MG63 (cell line): ENCODE data around the gene SYT1. TPM values are rescaled to one million over a fixed set of nuclear protein-coding genes. Genes with fewer than 3 reads are reported as not detected.

Experiments
- DNase-seq: peaks from one replicate; pipeline ENCODE4 v3.0.0-alpha.2; 2020
- H3K27me3 ChIP-seq: fragments of 250-450 bp; sonication (Bioruptor Pico); 2 replicates; pipeline ENCODE4 v1.5.1; 2020; ENCODE audit warnings: mild to moderate bottlenecking, moderate library complexity
- H3K36me3 ChIP-seq: fragments of 250-450 bp; sonication (Bioruptor Pico); 2 replicates; pipeline ENCODE4 v1.5.1; 2020; ENCODE audit warnings: mild to moderate bottlenecking, moderate library complexity
- H3K4me3 ChIP-seq: fragments of 250-450 bp; sonication (Bioruptor Pico); 2 replicates; pipeline ENCODE4 v1.5.1; 2020; ENCODE audit warnings: mild to moderate bottlenecking, moderate library complexity
- H3K9me3 ChIP-seq: fragments of 250-450 bp; sonication (Bioruptor Pico); 2 replicates; pipeline ENCODE4 v1.5.1; 2020; ENCODE audit warnings: mild to moderate bottlenecking, moderate library complexity
- total RNA-seq: library from RNA; depleted of rRNA; stranded (reverse); fragments of >200 nt; shearing (Covaris generic); gene quantifications from 2 replicates; pipeline ENCODE4 v1.2.3, GENCODE V29; 2014; ENCODE audit warnings: low replicate concordance

Gene SYT1
- total RNA-seq, 1 experiment from 2014 or later: not detected

DNA sequence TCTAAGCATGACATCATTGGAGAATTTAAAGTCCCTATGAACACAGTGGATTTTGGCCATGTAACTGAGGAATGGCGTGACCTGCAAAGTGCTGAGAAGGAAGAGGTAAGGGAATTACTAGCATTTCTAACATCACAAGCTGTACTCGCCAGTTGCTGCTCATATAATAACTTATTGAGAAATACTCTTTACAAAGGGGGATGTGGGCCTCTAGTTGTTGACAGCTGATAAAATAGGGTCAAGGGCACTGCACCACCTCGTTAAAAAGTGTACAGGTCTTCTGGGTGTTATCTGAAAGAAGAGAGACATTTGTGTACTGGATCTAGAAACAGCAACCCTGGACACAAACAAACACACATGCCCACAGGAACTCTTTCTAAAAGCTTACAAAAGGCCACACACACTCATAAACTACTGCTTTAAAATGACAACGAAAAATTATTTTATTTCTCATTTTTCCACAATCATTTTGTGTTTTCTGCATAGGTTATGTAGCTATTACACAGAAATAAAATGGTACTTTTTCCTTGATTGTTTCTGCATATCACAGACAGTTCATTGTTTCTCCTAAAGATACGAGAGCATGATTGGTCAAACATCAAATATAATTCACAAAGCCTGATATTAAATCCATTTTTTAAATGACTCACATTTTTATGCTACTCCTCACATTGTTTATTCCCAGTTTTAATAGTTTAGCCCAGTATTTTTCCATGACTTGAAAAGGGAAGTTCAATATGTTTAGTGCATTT lies 435.0 kb downstream of the SYT1 start:
- Histone ChIP-seq H3K36me3 (no peaks in the 10 kb centered on the region), H3K9me3 (no peaks in the 10 kb centered on the region), H3K27me3 (no peaks in the 10 kb centered on the region), H3K4me3 (no peak overlapping the region)
- no peak for DNase-seq

DNA sequence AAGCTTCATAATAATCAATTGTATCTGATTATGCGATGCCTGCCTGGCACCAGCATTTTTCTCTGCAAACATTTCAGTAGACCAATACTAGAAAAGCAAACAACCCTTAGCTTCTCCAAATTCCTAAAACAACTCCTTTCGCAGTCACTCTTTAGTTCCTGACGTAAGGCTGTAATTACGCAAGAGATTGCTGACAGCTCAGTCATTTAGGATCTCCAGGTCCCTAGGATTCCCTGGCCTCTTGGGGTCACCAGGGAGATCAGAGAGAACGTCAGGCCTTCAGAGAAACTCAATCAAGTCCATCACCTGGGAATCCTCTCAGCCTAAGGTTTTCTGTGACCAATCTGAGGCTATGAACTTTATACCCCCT lies 435.6 kb downstream of the SYT1 start:
- Histone ChIP-seq H3K36me3 (no peaks in the 10 kb centered on the region), H3K9me3 (no peaks in the 10 kb centered on the region), H3K4me3 (no peak overlapping the region), H3K27me3 (no peaks in the 10 kb centered on the region)
- DNase-seq: no peak

DNA sequence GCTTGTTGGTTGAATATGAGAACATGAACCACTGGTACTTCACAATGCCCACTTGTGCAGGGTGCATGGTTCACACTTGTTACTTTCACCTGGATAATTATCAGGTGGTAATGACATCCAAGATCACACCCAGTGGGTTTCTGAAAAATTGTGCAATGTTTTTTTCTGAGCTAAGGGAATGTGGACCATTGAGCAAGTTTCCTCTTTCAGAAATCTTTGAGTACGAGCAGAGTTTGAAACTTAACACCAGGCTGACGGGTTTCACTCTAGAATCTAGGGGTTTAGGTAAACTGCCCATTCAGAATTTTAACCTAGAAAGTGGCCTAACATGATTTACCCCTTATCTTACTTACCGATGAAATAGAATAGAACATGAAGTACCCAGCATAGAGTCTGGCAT lies 436.6 kb downstream of the SYT1 start:
- Histone ChIP-seq H3K9me3 (no peaks in the 10 kb centered on the region), H3K4me3 (no peak overlapping the region), H3K27me3 (no peaks in the 10 kb centered on the region), H3K36me3 (no peaks in the 10 kb centered on the region)
- no peak for DNase-seq

DNA sequence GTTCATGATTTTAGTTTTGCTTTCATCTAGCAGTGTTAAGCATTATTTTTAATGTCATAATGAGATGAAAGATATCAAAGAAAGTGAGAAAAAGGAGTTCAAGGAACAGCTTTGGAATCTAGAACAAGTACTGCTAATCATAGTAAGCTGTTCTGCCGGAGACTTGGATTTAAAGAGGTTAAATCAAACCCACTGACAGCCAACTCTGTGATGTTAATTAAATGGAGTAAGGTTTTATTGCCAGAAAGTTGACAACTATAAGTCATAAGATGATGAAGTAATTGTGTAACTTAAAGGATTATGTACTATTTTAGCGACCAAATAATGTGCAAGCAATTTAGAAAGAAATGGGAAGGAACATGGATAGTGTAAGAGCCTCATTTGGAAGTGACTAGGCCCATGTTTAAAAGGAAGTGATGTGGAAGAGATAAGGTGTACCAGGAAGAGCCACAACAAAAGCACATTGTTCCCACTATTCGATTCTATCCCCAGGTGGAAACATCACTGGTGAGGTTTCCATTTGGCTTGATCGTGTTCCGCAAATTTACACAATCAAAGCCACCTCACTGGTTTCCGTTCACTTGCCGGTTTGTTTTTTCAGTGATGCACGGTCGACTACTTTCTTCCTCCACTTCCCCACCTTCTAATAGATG lies 437.7 kb downstream of the SYT1 start:
- no peaks in the 10 kb centered on the region for H3K27me3 ChIP-seq
- H3K9me3 ChIP-seq: no peaks in the 10 kb centered on the region
- H3K36me3 ChIP-seq: no peaks in the 10 kb centered on the region

DNA sequence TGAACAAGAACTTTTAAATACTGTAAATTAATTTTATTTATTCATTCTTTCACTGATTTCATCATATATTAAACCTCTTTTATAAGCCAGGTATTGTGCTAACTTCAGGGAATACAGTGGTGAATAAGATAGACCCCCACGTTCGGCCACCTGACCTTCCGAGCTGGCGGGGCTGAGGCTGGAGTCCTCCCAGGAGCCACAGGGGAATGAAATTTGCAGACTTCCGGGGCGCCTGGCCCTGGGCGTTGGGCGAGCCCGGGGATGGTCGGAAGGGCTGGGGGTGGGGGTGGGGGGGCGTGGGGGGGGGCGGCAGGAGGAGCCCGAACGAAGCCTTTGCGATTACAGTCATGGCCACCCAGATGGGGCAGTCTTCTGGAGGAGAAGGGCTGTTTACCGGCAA lies 442.8 kb downstream of the SYT1 start:
- H3K36me3 ChIP-seq: no peaks in the 10 kb centered on the region
- DNase-seq: no peak
- H3K4me3 ChIP-seq: no peak overlapping the region
- no peaks in the 10 kb centered on the region for H3K27me3 ChIP-seq
- H3K9me3 ChIP-seq: no peaks in the 10 kb centered on the region

More for the DNA sequence above, 437.7 kb downstream of the SYT1 start:
- DNase-seq: no peak
- no peak overlapping the region for H3K4me3 ChIP-seq

DNA sequence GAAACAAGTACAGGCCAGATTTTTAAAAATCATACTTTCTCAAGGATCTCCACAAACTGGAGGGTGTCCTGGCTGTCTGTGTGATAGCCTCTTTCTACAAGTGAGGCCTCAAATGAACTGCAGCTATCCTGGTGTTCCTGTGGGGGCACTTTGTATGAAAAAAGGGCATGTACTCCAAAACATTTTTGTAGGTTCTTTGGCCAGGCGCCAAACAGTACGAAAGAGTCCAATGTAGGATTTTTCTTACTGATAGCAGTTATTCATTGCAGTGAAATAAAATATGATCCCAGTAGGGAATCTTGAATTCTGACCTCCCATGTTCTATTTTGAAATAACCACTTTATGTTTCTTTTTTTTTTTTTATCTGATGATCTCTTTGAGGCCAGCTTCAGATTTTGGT lies 444.5 kb downstream of the SYT1 start:
- Histone ChIP-seq H3K36me3 (no peaks in the 10 kb centered on the region), H3K9me3 (no peaks in the 10 kb centered on the region), H3K4me3 (no peak overlapping the region), H3K27me3 (no peaks in the 10 kb centered on the region)
- no peak for DNase-seq

DNA sequence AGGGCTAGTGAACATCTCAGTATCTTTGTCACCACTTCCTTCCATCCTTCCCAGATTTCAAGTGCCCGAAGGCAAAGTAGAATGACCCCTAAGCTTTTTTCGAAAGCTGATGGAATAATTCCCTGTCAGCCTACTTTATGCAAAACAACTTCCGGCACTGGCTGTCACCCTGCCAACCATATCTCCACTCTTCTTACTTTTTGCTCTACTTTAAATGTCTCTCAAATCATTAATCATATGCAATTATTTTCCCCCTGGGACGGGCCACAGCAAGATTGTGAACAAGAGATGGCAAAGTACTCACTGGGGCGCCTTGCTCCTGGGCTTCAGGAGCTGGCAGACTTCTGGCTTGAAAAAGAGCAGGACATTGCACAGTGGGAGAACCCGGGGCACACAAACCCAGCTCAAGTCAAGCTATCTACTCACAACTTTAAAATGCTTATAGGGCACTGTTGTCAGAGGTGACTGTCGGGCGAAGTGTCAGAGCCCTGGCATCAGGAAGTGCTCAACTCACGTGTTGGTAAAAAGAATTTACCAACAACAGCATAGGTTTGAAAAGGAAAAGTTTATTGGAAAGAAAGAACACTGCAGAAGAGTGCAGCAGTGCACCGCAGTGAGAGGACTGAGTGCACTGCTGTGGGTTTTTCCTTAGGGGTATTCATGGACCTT lies 452.7 kb downstream of the SYT1 start:
- Histone ChIP-seq H3K9me3 (no peaks in the 10 kb centered on the region), H3K4me3 (no peak overlapping the region), H3K27me3 (no peaks in the 10 kb centered on the region), H3K36me3 (no peaks in the 10 kb centered on the region)
- DNase-seq: no peak

DNA sequence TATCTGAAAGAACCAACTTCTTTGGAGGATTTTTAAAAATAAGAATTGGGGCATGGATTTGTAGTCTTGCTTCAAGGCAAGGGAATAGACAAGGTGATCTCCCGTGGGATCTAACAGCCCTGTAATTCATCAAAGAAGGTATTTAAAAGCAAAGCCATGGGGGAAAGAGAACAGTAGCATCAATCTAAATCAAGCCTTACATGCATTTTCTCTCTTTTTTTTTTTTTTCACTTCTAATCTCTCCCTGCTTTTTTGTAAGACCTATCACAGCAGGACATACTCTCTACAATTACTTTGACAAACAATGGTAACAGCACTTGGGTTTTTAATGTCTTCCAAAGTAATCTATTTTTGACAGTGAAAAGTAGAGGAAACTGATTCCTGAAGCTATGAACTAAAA lies 458.3 kb downstream of the SYT1 start:
- Histone ChIP-seq H3K27me3 (no peaks in the 10 kb centered on the region), H3K36me3 (no peaks in the 10 kb centered on the region), H3K4me3 (no peak overlapping the region), H3K9me3 (no peaks in the 10 kb centered on the region)
- no peak for DNase-seq

DNA sequence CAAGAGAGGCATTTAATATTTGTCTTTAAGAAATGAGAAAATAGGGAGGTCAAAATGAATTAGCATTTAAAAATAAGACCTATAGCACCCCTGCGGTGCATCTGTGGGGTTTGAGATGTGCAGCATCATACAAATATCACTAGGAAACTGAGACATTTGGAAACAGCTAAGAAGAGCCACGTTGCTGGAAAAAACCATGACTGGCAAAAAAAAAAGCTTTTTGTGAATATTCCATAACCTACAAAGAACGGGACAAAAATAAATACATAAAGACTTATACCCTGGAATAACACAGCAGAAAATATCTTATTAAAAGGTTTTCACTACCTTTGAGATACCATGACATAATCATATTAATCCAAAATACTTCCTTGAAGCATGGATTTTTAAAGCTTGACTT lies 460.0 kb downstream of the SYT1 start:
- Histone ChIP-seq H3K27me3 (no peaks in the 10 kb centered on the region), H3K36me3 (no peaks in the 10 kb centered on the region), H3K4me3 (no peak overlapping the region), H3K9me3 (no peaks in the 10 kb centered on the region)
- DNase-seq: no peak

DNA sequence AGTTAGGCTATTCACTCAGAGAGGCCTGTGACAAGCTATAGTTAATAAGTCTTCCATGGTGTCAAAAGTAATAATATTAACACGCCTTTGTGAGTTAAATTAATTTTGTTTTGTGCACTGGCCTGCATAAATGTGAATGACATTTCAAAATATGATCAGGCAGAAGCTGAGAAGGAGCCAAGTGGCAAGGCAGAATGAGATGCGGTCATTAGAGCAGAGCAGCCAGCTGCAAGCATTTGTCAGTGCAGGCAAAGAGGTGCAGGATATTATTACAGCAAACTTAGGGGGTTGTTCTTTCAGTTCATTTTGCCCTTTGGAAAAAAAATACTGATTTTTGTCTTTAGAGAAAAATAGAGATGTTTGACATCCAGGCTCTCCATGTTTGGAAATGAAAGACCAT lies 461.6 kb downstream of the SYT1 start:
- Histone ChIP-seq H3K9me3 (no peaks in the 10 kb centered on the region), H3K27me3 (no peaks in the 10 kb centered on the region), H3K36me3 (no peaks in the 10 kb centered on the region), H3K4me3 (no peak overlapping the region)
- no peak for DNase-seq

DNA sequence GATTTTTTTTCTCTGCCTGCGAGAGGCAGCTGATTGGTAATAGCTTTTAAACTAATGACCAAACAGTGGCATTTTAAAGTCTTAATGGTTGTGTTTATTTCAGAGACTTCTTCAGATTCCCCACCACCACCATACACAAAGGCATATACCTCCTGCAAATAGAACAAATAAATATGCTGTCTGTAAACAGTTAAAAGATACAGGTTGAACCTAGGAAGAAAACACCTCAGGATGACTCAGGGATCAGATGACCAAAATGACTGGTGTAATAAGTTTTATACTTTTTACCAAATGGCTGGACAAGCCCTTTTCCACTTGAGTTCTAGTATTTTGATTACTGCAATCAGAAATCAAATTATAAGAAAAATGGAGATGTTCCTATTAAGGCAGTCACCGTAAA lies 462.1 kb downstream of the SYT1 start:
- Histone ChIP-seq H3K36me3 (no peaks in the 10 kb centered on the region), H3K9me3 (no peaks in the 10 kb centered on the region), H3K4me3 (no peak overlapping the region), H3K27me3 (no peaks in the 10 kb centered on the region)
- DNase-seq: no peak

DNA sequence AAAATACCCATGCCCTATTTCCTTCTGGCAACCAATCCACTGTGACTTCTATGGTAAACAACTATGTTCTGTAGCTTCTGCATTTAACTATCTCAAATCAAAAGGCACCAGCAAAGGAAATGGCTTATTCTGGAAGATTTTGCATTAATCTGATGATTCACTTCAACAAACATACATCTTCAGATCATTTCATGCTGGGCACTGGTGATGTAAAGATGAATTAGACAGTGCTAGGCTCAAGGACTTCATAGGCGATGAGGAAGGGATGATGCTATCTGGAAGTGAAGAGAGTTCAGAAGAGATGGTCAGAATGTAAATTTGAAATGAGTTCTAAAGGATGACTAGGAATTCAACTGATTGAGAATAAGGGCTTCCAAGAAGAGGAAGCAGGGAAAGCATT lies 462.9 kb downstream of the SYT1 start:
- no peak overlapping the region for H3K4me3 ChIP-seq
- no peaks in the 10 kb centered on the region for H3K36me3 ChIP-seq
- no peaks in the 10 kb centered on the region for H3K27me3 ChIP-seq
- H3K9me3 ChIP-seq: no peaks in the 10 kb centered on the region
- no peak for DNase-seq

DNA sequence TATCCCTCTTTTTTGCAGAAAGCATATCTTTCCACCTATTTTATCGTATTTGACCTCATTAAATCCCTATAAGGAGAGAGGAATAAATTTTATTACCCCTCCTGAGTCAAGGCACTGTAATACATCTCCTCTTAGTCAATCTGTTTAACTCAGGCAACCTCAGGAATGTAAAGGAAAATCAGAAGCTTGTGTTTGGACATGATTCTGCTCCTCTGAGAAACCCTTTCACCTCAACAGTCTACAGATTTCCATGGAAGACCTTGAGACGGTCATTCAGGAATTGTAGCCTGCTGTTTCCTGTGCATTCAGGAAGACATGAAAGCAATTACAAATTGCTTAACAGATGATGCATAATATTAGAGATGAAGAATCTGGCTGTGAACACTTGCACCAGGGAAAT lies 465.4 kb downstream of the SYT1 start:
- Histone ChIP-seq H3K9me3 (no peaks in the 10 kb centered on the region), H3K36me3 (no peaks in the 10 kb centered on the region), H3K4me3 (no peak overlapping the region), H3K27me3 (no peaks in the 10 kb centered on the region)
- no peak for DNase-seq

DNA sequence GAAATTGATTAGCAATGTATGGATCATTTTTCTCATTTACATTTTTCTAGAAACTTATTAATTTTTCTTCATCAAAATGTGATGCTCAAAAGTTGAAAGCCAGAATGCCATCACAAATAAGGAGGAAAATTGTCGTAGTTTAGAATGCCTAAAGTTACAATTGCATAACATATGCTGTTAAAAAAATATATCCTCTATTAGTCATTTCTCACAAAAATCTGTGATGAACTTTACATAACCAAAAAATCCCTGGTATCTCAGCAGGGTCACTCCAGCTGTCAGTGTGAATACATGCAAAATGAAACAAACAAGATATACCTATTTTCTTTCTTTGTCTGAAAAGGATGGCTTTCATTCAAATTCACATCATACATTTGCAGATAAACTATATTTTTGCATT lies 467.3 kb downstream of the SYT1 start:
- H3K36me3 ChIP-seq: no peaks in the 10 kb centered on the region
- H3K27me3 ChIP-seq: no peaks in the 10 kb centered on the region
- no peaks in the 10 kb centered on the region for H3K9me3 ChIP-seq
- DNase-seq: no peak
- H3K4me3 ChIP-seq: no peak overlapping the region

DNA sequence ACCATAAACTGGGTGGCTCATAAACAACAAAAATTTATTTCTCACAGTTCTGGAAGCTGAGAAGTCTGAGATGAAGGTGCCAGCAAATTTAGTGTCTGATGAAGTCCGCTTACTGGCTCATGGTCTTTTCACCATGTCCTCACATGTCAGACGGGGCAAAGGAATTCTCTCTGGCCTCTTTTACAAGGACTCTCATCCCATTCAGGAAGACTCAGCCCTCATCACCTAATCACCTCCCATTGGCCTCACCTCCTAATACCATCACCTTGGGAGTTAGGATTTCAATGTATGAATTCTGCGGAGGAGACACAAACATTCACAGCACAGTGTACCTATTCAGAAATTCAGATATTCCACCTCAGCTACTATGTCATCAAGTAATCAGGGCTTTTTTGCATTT lies 468.6 kb downstream of the SYT1 start:
- Histone ChIP-seq H3K9me3 (no peaks in the 10 kb centered on the region), H3K27me3 (no peaks in the 10 kb centered on the region), H3K36me3 (no peaks in the 10 kb centered on the region), H3K4me3 (no peak overlapping the region)
- DNase-seq: no peak

DNA sequence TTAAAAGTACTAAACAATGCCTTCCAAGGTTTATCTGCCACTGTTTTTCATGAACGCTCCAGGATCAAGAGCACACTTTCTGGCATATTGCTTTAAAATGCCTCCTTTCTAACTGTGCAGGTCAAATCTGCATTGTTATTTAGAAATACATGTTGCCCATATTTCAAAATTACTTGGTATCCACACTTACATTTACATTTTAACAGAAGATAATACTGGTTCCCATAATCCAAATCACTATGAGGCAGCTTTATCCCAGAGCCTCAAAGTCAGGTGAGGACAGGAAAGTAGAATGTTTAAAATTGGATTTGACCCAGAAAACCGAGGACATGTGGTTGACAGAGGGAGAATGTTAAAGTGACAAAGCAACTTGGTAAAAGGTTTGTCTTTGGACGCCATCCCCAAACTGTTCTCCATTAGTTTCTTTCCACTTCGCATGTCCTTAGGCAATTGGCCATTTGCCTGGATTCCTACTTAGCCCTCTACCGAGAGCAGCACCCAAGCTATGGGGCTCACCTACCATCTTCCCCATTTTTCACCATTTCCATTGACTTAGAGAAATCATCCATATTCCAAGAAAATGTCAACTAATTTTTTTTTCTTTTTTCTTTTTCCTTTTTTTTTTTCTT lies 473.2 kb downstream of the SYT1 start:
- no peaks in the 10 kb centered on the region for H3K9me3 ChIP-seq
- no peaks in the 10 kb centered on the region for H3K27me3 ChIP-seq
- DNase-seq: no peak
- H3K4me3 ChIP-seq: no peak overlapping the region
- no peaks in the 10 kb centered on the region for H3K36me3 ChIP-seq
